IMR-90 (cell line): ENCODE results near the gene PHEX. TPM values are rescaled to one million over a fixed set of nuclear protein-coding genes. Genes with fewer than 3 reads are reported as not detected.

Experiments
- ATAC-seq: fragments of 200-7000 bp; cut with Tn5 transposase; 2 replicates; pipeline ENCODE4 v1.9.1; 2020; ENCODE audit warnings: low read depth, mild to moderate bottlenecking, moderate library complexity
- BruUV-seq: library from RNA; stranded (reverse); fragments of 400-500 nt; replicated peaks from 2 replicates; lab custom pipeline; 2021; lab: Mats Ljungman, UMichigan
- CTCF ChIA-PET: fragments of 300-600 bp; formaldehyde crosslinking; extraction: SDS; loops from one replicate; lab custom pipeline; 2021; ENCODE audit warnings: antibody characterized with exemption; lab: Yijun Ruan, JAX
- POLR2A ChIA-PET: fragments of 300-600 bp; sonication (Branson Sonifier 250); formaldehyde crosslinking; loops from one replicate; lab custom pipeline; 2022; ENCODE audit warnings: antibody characterized with exemption; ENCODE audit not compliant: unreplicated experiment; lab: Charles Lee
- DNase-seq: peaks from one replicate; pipeline ENCODE4 v3.0.0; 2013
- H2AFZ ChIP-seq: replicated peaks from 2 replicates; pipeline ENCODE3; 2013; ENCODE audit warnings: low read length, mild to moderate bottlenecking; ENCODE audit not compliant: poor library complexity
- H2AK5ac ChIP-seq: 2 replicates; pipeline ENCODE4 v1.6.1; 2013; ENCODE audit warnings: low read depth, low read length, inconsistent platforms
- H2AK9ac ChIP-seq: replicated peaks from 2 replicates; pipeline ENCODE3; 2013; ENCODE audit warnings: mild to moderate bottlenecking, low read depth, low read length, moderate library complexity; ENCODE audit not compliant: poor library complexity
- H2BK120ac ChIP-seq: 2 replicates; pipeline ENCODE4 v1.6.1; 2013; ENCODE audit warnings: low read depth, low read length, inconsistent platforms
- H2BK15ac ChIP-seq: 3 replicates; pipeline ENCODE4 v1.6.1; 2013; ENCODE audit warnings: low read depth, low read length, inconsistent platforms
- H2BK20ac ChIP-seq: 2 replicates; pipeline ENCODE4 v1.6.1; 2013; ENCODE audit warnings: low read depth, mild to moderate bottlenecking, inconsistent platforms, low read length, moderate library complexity
- H2BK5ac ChIP-seq: 2 replicates; pipeline ENCODE4 v1.6.1; 2013; ENCODE audit warnings: mild to moderate bottlenecking, low read depth, low read length, inconsistent platforms; ENCODE audit not compliant: poor library complexity, severe bottlenecking
- H3K14ac ChIP-seq: replicated peaks from 2 replicates; pipeline ENCODE4 v1.6.1; 2013; ENCODE audit warnings: low read depth, low read length, inconsistent platforms
- H3K18ac ChIP-seq: 2 replicates; pipeline ENCODE4 v1.6.1; 2013; ENCODE audit warnings: low read depth, low read length, control low read depth
- H3K23ac ChIP-seq: 2 replicates; pipeline ENCODE4 v1.6.1; 2013; ENCODE audit warnings: low read depth, low read length, inconsistent platforms
- H3K27ac ChIP-seq: 2 replicates; pipeline ENCODE4 v1.5.1; 2013; ENCODE audit warnings: mild to moderate bottlenecking, control low read depth, low read length; ENCODE audit not compliant: insufficient read depth
- H3K27me3 ChIP-seq: 2 replicates; pipeline ENCODE4 v1.6.1; 2013; ENCODE audit warnings: low read length; ENCODE audit not compliant: control insufficient read depth, insufficient read depth
- H3K36me3 ChIP-seq: 2 replicates; pipeline ENCODE4 v1.6.1; 2013; ENCODE audit warnings: low read length, mixed read lengths; ENCODE audit not compliant: control insufficient read depth, insufficient read depth
- H3K4ac ChIP-seq: 2 replicates; pipeline ENCODE4 v1.6.1; 2013; ENCODE audit warnings: low read depth, low read length, inconsistent platforms
- H3K4me1 ChIP-seq: 2 replicates; pipeline ENCODE4 v1.6.1; 2013; ENCODE audit warnings: low read length, mixed read lengths; ENCODE audit not compliant: control insufficient read depth, insufficient read depth
- H3K4me2 ChIP-seq: 2 replicates; pipeline ENCODE4 v1.6.1; 2013; ENCODE audit warnings: low read depth, mild to moderate bottlenecking, control low read depth, low read length, moderate library complexity
- H3K4me3 ChIP-seq: 2 replicates; pipeline ENCODE4 v1.5.1; 2013; ENCODE audit warnings: low read depth, mild to moderate bottlenecking, control low read depth, low read length, moderate library complexity; ENCODE audit not compliant: insufficient read depth
- H3K56ac ChIP-seq: 2 replicates; pipeline ENCODE4 v1.6.1; 2013; ENCODE audit warnings: low read length, inconsistent platforms; ENCODE audit not compliant: insufficient read depth; ENCODE audit errors: extremely low read depth
- H3K79me1 ChIP-seq, 2 experiments: 2 replicates each; pipeline ENCODE4 v1.6.1; 2013; ENCODE audit warnings: low read length in 2 of 2, inconsistent platforms in 1 of 2, low read depth in 1 of 2
- H3K9ac ChIP-seq: 2 replicates; pipeline ENCODE4 v1.6.1; 2013; ENCODE audit warnings: low read depth, low read length, control low read depth
- H3K9me1 ChIP-seq: 2 replicates; pipeline ENCODE4 v1.6.1; 2013; ENCODE audit warnings: low read length, inconsistent platforms; ENCODE audit not compliant: insufficient read depth
- H3K9me3 ChIP-seq: 2 replicates; pipeline ENCODE4 v1.6.1; 2013; ENCODE audit warnings: low read length; ENCODE audit not compliant: control insufficient read depth, insufficient read depth
- H4K20me1 ChIP-seq: 2 replicates; pipeline ENCODE4 v1.6.1; 2013; ENCODE audit warnings: low read length, inconsistent platforms; ENCODE audit not compliant: insufficient read depth
- H4K5ac ChIP-seq: 2 replicates; pipeline ENCODE4 v1.6.1; 2013; ENCODE audit warnings: mild to moderate bottlenecking, low read depth, low read length, control low read depth
- H4K8ac ChIP-seq, 2 experiments: 2 replicates each; pipeline ENCODE4 v1.6.1; 2013; ENCODE audit warnings: low read depth in 2 of 2, low read length in 2 of 2, control low read depth in 1 of 2, inconsistent platforms in 1 of 2
- H4K91ac ChIP-seq: 2 replicates; pipeline ENCODE4 v1.6.1; 2013; ENCODE audit warnings: low read depth, low read length, inconsistent platforms; ENCODE audit not compliant: insufficient read depth
- BHLHE40 ChIP-seq: fragments of 150-350 bp; IDR thresholded peaks from 2 replicates; pipeline ENCODE4 v1.6.1; 2016; ENCODE audit warnings: mild to moderate bottlenecking, low read depth, low read length
- CEBPB ChIP-seq: IDR thresholded peaks from 2 replicates; pipeline ENCODE4 v1.6.1; 2012; ENCODE audit warnings: low read depth, low read length, improper control_type of control experiment
- CHD1 ChIP-seq: IDR thresholded peaks from 2 replicates; pipeline ENCODE4 v1.6.1; 2012; ENCODE audit warnings: low read depth, low read length, improper control_type of control experiment
- ELK1 ChIP-seq: fragments of 150-350 bp; IDR thresholded peaks from 2 replicates; pipeline ENCODE4 v1.6.1; 2016; ENCODE audit warnings: low read depth, mild to moderate bottlenecking, low read length, moderate library complexity, borderline replicate concordance
- FOS ChIP-seq: fragments of 150-350 bp; IDR thresholded peaks from 2 replicates; pipeline ENCODE4 v1.6.1; 2016; ENCODE audit warnings: low read depth, low read length
- MAFK ChIP-seq: IDR thresholded peaks from 2 replicates; pipeline ENCODE4 v1.6.1; 2012; ENCODE audit warnings: low read depth, low read length, improper control_type of control experiment
- MAZ ChIP-seq: IDR thresholded peaks from 2 replicates; pipeline ENCODE4 v1.6.1; 2012; ENCODE audit warnings: low read depth, mild to moderate bottlenecking, low read length, improper control_type of control experiment, moderate library complexity, borderline replicate concordance
- MXI1 ChIP-seq: IDR thresholded peaks from 2 replicates; pipeline ENCODE4 v1.6.1; 2012; ENCODE audit warnings: low read depth, mild to moderate bottlenecking, low read length, moderate library complexity, borderline replicate concordance
- NFE2L2 ChIP-seq: fragments of 150-350 bp; IDR thresholded peaks from 2 replicates; pipeline ENCODE4 v1.6.1; 2016; ENCODE audit warnings: low read depth, mild to moderate bottlenecking, low read length
- POLR2A ChIP-seq: IDR thresholded peaks from 2 replicates; pipeline ENCODE4 v1.6.1; 2012; ENCODE audit warnings: mild to moderate bottlenecking, low read depth, low read length
- RAD21 ChIP-seq: IDR thresholded peaks from 2 replicates; pipeline ENCODE4 v1.6.1; 2012; ENCODE audit warnings: low read length, improper control_type of control experiment
- RCOR1 ChIP-seq: IDR thresholded peaks from 2 replicates; pipeline ENCODE4 v1.6.1; 2012; ENCODE audit warnings: mild to moderate bottlenecking, low read length, improper control_type of control experiment; ENCODE audit not compliant: insufficient replicate concordance
- SMC3 ChIP-seq: fragments of 150-350 bp; IDR thresholded peaks from 2 replicates; pipeline ENCODE4 v1.6.1; 2016; ENCODE audit warnings: low read depth, mild to moderate bottlenecking, antibody characterized with exemption, low read length, moderate library complexity
- WGBS, 2 experiments: methylation state at CpG; one replicate each; pipeline versions ENCODE4 v1.1.5 to v1.1.7; 2013; ENCODE audit warnings: missing lambda C conversion rate in 2 of 2; ENCODE audit not compliant: insufficient read length in 1 of 2; ENCODE audit errors: extremely low coverage in 2 of 2; 5-methylcytosine and 5-hydroxymethylcytosine counted together
- dilution Hi-C: fragments of 300-500 bp; cut with HindIII; formaldehyde crosslinking; loops from one replicate; pipeline ENCODE4 v1.14.3; 2018; ENCODE audit warnings: low sequenced_read_pairs; ENCODE audit not compliant: unreplicated experiment
- in situ Hi-C: fragments of 300-500 bp; cut with MboI; formaldehyde crosslinking; loops from 3 replicates; pipeline ENCODE4 v1.14.3; 2019; ENCODE audit warnings: low sequenced_read_pairs, inconsistent platforms, mixed read lengths
- intact Hi-C: fragments of 100-400 bp; cut with micrococcal nuclease; formaldehyde crosslinking; loops from 2 replicates; pipeline ENCODE4 v1.10.0; 2022
- polyA plus RNA-seq, 3 experiments: library from polyadenylated mRNA; depleted of rRNA; stranded (reverse); fragments of >200 nt; gene quantifications; 2 replicates each; pipeline ENCODE4 v1.2.3, GENCODE V29; 2012; ENCODE audit warnings: low replicate concordance in 1 of 3
- total RNA-seq: library from RNA; depleted of rRNA; stranded (reverse); fragments of >200 nt; gene quantifications from 2 replicates; pipeline ENCODE4 v1.2.3, GENCODE V29; 2012

PHEX gene
- total and polyA plus RNA-seq, 2 of the 4 experiments (the other 2 are of a cell fraction) = 0.10 to 0.18 TPM

- TF ChIP-seq RCOR1 (no peak), CHD1 (no peak), SMC3 (no peak), MAFK (no peak)
These were observed 84.8 kb downstream of the PHEX start (continued) for GRCh38 chrX:22116605-22117546.

- no peak overlapping the region for H2AK9ac ChIP-seq
- H2BK120ac ChIP-seq = no peak overlapping the region
- no peaks in the 10 kb centered on the region for H3K9me1 ChIP-seq
- POLR2A ChIA-PET = no interaction called here
- CTCF ChIA-PET = no interaction called here
- ATAC-seq = no peak
- no peak overlapping the region for H3K14ac ChIP-seq
- no CpG with 5 or more reads among the region's 2 CpGs for WGBS, 2 experiments
- H3K9ac ChIP-seq = no peak overlapping the region
- no peak overlapping the region for H2BK20ac ChIP-seq
- no peak overlapping the region for H3K4me2 ChIP-seq
- intact Hi-C loops (no loop called here), in situ Hi-C loops (no loop called here), dilution Hi-C loops (no loop called here)
- no peak for DNase-seq
- no peaks in the 10 kb centered on the region for H3K36me3 ChIP-seq
- no peaks in the 10 kb centered on the region for H3K79me1 ChIP-seq
- no peak overlapping the region for H4K5ac ChIP-seq
- no peak overlapping the region for H2AFZ ChIP-seq
- H3K4me1 ChIP-seq = no peaks in the 10 kb centered on the region
- H3K27ac ChIP-seq = no peak overlapping the region
- H4K8ac ChIP-seq = no peak overlapping the region
- no peak overlapping the region for H3K4ac ChIP-seq
- no peak overlapping the region for H4K91ac ChIP-seq
- no peak overlapping the region for H3K56ac ChIP-seq
- no peak overlapping the region for H2BK15ac ChIP-seq
- no peak for TF ChIP-seq MAZ
- TF ChIP-seq ELK1 = no peak
- TF ChIP-seq CEBPB = no peak
- TF ChIP-seq RCOR1 = no peak
- no peak for TF ChIP-seq BHLHE40
- no peak for TF ChIP-seq FOS
- no peak for TF ChIP-seq MXI1
- TF ChIP-seq NFE2L2 = no peak
- no peak for TF ChIP-seq MAFK
- TF ChIP-seq RAD21 = no peak
- TF ChIP-seq POLR2A = no peak
- TF ChIP-seq CHD1 = no peak
- TF ChIP-seq SMC3 = no peak
- no peak overlapping the region for H2BK5ac ChIP-seq
- no peaks in the 10 kb centered on the region for H3K27me3 ChIP-seq
- H3K18ac ChIP-seq = no peak overlapping the region
- H2AK5ac ChIP-seq = no peak overlapping the region
- no peaks in the 10 kb centered on the region for H4K20me1 ChIP-seq
- no peak overlapping the region for H3K4me3 ChIP-seq
- H3K23ac ChIP-seq = no peak overlapping the region
- no peaks in the 10 kb centered on the region for H3K9me3 ChIP-seq
- no TSS peak for BruUV-seq
These were observed 85.5 kb downstream of the PHEX start for GRCh38 chrX:22117633-22118032.
